ENCODE data around the gene MT1A. TPM values are rescaled to one million over a fixed set of nuclear protein-coding genes. Genes with fewer than 3 reads are reported as not detected.

Gene MT1A
- total RNA-seq, result 3.9 and 7.7 TPM in 2 replicates

DNA sequence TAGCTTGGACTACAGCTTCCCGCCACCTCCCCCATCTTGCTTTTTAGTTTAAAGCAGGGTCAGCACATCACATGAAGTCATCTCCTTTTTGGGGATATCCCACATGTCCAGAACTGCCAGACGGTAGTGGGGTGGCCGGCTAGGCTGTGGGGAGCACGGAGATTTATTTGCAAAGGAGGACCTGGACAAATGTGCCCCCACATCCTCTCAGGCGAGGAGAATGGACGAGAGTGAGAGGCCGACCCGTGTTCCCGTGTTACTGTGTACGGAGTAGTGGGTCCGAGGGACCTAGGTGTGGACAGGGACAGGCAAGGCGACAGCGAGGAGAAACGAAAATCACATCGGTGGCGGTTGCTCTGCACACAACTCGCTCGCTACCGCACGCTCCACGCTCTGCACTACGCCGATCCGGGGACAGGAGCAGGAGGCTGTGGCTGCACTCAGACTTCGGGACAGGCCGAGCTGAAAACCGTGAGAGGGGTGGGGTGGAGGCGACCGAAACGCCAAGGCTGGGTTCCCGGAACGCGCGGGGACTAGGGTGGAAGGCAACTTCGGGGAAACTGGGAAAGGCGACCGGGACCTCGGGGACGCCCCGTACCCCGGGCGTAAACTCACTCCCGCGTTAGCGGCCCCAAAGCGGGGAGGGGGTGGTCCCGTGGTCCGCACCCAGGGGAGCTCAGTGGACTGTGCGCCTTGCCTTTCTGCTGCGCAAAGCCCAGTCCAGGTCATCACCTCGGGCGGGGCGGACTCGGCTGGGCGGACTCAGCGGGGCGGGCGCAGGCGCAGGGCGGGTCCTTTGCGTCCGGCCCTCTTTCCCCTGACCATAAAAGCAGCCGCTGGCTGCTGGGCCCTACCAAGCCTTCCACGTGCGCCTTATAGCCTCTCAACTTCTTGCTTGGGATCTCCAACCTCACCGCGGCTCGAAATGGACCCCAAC is at the start of gene MT1A:
TSS of gene MT1A (plus strand) at position 853 of the 937 bp plus-strand sequence. CDS start at position 926, 73 bp downstream.

GRCh38 chr16:56589141-56590039 is 49.1 kb upstream of the MT1A start, which contains the start of gene MT3:
Gene MT3, plus strand, starts transcription at chr16:56589528. Its CDS starts 63 bp downstream, at chr16:56589591.

GRCh38 chr16:56608043-56608875 is 30.2 kb upstream of the MT1A start, which contains the start of gene MT2A:
Gene MT2A, plus strand, starts transcription at chr16:56608584. Its CDS starts 72 bp downstream, at chr16:56608656.

DNA sequence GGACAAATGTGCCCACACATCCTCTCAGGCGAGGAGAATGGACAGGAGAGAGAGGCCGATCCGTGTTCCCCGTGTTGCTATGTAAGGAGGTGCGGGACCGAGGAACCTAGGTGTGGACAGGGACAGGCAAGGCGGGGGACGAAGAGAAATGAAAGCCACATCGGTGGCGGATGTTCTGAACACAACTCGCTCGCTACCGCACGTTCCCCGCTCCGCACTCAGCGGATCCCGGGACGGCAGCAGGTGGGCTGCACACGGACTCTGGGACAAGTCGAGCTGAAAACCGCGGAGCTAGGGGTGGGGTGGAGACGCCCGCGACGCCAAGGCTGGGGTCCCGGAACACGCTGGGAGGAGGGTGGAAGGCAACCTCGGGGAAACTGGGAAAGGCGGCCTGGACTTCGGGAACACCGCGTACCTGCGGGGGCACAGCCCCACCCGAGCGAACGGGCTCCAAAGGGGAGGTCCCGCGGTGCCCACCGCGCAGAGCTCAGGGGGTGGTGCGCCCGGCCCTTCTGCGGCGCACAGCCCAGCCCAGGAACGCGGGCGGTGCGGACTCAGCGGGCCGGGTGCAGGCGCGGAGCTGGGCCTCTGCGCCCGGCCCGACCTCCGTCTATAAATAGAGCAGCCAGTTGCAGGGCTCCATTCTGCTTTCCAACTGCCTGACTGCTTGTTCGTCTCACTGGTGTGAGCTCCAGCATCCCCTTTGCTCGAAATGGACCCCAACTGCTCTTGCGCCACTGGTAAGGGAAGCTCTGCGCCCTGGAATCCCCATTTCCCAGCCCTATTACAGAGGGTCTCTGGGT is 13.1 kb upstream of the MT1A start, which contains the start of gene MT1E:
TSS of gene MT1E (plus strand) at position 642 of the 803 bp plus-strand sequence. CDS start at position 713, 71 bp downstream.

DNA sequence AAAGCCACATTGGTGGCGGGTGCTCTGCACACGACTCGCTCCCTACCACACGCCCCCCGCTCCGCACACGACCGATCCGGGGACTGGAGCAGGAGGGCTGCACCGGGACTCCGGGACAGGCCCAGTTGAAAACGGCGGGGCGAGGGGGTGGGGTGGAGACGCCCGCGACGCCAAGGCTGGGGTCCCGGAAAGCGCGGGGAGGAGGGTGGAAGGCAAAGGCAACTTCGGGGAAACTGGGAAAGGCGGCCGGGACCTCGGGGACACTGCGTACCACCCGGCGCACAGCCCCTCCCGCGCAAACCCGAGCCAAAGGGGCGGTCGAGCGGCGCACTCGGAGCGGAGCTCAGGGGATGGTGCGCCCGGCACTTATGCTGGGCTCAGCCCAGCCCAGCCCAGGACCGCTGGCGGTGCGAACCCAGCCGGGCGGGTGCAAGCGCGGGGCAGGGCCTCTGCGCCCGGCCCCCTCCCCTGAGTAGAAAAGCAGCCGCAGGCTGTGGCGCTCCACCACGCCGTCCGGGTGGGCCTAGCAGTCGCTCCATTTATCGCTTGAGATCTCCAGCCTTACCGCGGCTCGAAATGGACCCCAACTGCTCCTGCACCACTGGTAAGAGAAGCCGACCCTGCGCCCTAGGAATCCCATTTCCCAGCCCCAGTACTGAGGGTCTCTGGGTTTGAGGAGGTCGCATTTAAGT is 6.2 kb upstream of the MT1A start, which contains the start of gene MT1M:
TSS of gene MT1M (plus strand) at position 504 of the 692 bp plus-strand sequence. CDS start at position 577, 73 bp downstream.

DNA sequence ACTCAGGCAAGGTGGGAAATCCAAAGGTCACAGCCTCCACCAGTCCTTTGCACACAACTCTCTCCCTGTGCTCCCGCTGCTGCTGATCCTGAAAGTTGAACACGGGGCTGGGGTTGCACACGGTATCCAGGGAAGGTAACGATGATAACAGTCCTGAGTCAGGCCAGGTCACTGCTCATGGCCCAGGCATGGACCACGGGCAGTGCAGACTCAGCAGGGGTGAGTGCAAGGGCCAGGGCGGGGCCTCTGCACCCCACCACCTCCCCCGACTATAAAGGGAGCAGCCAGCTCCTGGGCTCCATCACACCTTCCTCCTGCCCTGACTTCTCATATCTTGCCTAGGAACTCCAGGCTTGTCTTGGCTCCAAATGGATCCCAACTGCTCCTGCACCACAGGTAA is 13.1 kb downstream of the MT1A start, which contains the start of gene MT1B:
TSS of gene MT1B (plus strand) at position 301 of the 400 bp plus-strand sequence. CDS start at position 369, 68 bp downstream.

DNA sequence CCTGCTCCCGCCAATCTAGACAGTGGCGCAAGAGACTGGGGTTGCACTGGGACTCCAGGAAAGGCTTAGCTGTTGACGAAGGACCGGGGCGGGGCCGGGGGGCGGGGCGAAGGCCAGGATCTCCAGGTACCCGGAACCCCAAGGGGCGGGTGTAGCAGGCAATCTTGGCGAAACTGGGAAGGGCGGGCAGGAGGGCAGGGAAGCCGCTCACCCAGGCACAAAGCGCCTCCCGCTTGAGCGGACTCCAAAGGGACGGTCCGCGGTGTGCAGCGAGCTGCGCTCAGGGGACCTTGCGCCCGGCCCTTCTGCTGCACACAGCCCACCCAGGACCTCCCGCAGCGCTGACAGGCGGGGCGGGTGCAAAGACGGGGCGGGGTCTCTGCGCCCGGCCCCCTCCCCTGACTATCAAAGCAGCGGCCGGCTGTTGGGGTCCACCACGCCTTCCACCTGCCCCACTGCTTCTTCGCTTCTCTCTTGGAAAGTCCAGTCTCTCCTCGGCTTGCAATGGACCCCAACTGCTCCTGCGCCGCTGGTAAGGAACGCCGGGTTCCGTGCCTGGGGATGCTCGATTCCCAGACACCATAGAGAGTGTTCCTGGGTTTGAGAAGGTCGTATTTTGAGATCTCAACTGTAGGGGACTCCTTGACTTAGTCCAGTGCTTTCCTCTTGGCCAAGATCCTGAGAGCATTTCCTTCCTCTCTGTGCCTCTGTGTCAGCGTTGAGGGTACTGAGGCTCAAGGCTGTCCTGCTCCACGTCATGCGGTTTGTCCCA is 19.3 kb downstream of the MT1A start, which contains the start of gene MT1F:
TSS of gene MT1F (plus strand) at position 405 of the 772 bp plus-strand sequence. CDS start at position 505, 100 bp downstream.

GRCh38 chr16:56667581-56668571 is 29.4 kb downstream of the MT1A start, which contains the start of gene MT1G:
Gene MT1G, minus strand, starts transcription at chr16:56668065. Its CDS starts 72 bp downstream, at chr16:56667993.

GRCh38 chr16:56669005-56669839 is 30.8 kb downstream of the MT1A start, which contains the start of gene MT1H:
Gene MT1H, plus strand, starts transcription at chr16:56669814. Its CDS starts 71 bp downstream, at chr16:56669885.

DNA sequence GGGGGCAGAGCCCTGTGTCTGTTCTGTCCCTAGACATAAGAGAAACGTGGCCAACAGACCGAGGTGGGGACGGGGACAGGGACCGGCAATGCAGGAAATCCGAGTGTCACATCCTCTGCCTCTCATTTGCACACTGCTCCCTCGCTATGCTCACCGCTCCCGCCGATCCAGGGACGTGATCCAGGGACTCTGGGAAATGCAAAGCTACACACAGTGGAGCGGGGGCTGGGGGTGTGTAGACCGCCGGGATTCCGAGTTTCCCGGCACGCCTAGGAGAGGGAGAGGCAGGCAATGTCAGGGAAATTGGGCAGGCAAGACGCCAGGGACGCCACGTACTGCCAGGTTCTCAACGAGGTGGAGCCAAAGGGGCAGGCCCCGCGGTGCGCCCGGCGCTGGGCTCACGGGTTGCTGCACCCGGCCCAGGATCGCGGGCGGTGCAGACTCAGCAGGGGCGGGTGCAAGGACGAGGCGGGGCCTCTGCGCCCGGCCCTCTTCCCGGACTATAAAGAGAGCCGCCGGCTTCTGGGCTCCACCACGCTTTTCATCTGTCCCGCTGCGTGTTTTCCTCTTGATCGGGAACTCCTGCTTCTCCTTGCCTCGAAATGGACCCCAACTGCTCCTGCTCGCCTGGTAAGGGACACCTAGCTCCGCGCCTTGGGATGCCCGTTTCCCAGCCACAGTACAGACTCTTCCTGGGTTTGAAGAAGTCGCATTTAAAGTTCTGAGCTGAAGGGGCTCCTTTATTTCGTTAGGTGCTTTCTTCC is 43.7 kb downstream of the MT1A start, which contains the start of gene MT1X:
TSS of gene MT1X (plus strand) at position 532 of the 764 bp plus-strand sequence. CDS start at position 603, 71 bp downstream.

Other genes starting within 250 kb of the MT1A start
- gene AMFR, start 213.1 kb upstream of the MT1A start, total RNA-seq, result 231 and 337 TPM in 2 replicates
- 102 and 149 TPM in 2 replicates for gene NUDT21, start 187.3 kb upstream of the MT1A start, total RNA-seq
- 73.1 and 95.2 TPM in 2 replicates for gene OGFOD1, start 187.1 kb upstream of the MT1A start, total RNA-seq
- gene BBS2, start 118.6 kb upstream of the MT1A start, total RNA-seq, result 68.5 and 80.6 TPM in 2 replicates
- gene MT4, start 73.6 kb upstream of the MT1A start, total RNA-seq, result not detected in 2 replicates
- gene MT3, start 49.1 kb upstream of the MT1A start, total RNA-seq, result 0.44 TPM in 1 of 2 replicates, not detected in the other
- gene MT2A, start 30.1 kb upstream of the MT1A start, total RNA-seq, result 173 and 194 TPM in 2 replicates
- 109 and 132 TPM in 2 replicates for gene MT1E, start 12.9 kb upstream of the MT1A start, total RNA-seq
- 0.50 and 1.8 TPM in 2 replicates for gene MT1M, start 6.0 kb upstream of the MT1A start, total RNA-seq
- not detected in 2 replicates for gene MT1B, start 13.2 kb downstream of the MT1A start, total RNA-seq
- 0.22 TPM in 1 of 2 replicates, not detected in the other for gene MT1F, start 19.3 kb downstream of the MT1A start, total RNA-seq
- gene MT1G, start 29.4 kb downstream of the MT1A start, total RNA-seq, result 0.55 TPM in 1 of 2 replicates, not detected in the other
- gene MT1H, start 31.1 kb downstream of the MT1A start, total RNA-seq, result not detected in 2 replicates
- gene MT1X, start 43.8 kb downstream of the MT1A start, total RNA-seq, result 12.6 and 16.9 TPM in 2 replicates
- gene NUP93, start 91.5 kb downstream of the MT1A start, total RNA-seq, result 50.7 and 106 TPM in 2 replicates
- gene SLC12A3, start 226.5 kb downstream of the MT1A start, total RNA-seq, result under 0.01 TPM in 1 of 2 replicates, not detected in the other